PC-3 (cell line): ENCODE measurements around the gene SNX19.

Experiments
- CTCF ChIP-seq: fragments of 300-600 bp; sonication (generic); conservative IDR thresholded peaks from 2 replicates; pipeline ENCODE4 v1.5.1; 2017; ENCODE audit warnings: antibody characterized with exemption, low read depth, mild to moderate bottlenecking, low read length
- EZH2 ChIP-seq: fragments of 300-600 bp; sonication (generic); IDR thresholded peaks from one replicate; pipeline ENCODE4 v1.6.1; 2017; ENCODE audit warnings: antibody characterized with exemption, mild to moderate bottlenecking, low read length; ENCODE audit not compliant: unreplicated experiment

GRCh38 chr11:130886704-130887103 is 29.6 kb downstream of the SNX19 start:
- TF ChIP-seq CTCF: no peak
- no peak for TF ChIP-seq EZH2
